Measurements from ENCODE around the gene C18orf32.

The C18orf32 gene

GRCh38 chr18:49495076-49495475 lies 8.0 kb upstream of the C18orf32 start:
- H3K27ac ChIP-seq (ENCODE audit: low read depth, low read length) = no peak overlapping the region
- no peaks in the 10 kb centered on the region for H3K27me3 ChIP-seq (ENCODE audit: control insufficient read depth, insufficient read depth, low read length)

DNA sequence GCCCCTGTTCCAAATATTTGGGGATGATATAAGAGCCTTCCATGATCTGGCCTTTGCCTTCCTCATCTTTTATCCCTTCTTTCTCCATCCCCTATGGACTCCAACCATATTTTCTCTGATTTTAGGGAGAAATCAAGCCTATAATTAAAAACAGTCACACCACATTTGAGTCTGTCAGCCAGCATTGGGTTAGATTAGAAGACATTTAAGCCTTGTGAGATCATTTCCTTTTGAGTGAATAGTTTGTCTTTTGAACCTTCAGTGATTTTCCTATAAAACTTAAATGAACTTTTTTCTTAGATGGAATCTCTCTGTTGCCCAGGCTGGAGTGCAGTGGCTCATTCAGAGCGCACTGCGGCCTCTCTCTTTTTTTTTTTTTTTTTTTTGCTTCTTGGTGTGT lies 7.6 kb upstream of the C18orf32 start:
- no peak overlapping the region for H3K27ac ChIP-seq (ENCODE audit: low read depth, low read length)
- peaks cover 15% of the 10 kb centered on the region for H3K36me3 ChIP-seq (ENCODE audit: control insufficient read depth, insufficient read depth, low read length)
- H3K4me1 ChIP-seq (ENCODE audit: control insufficient read depth, insufficient read depth, low read length) = peaks cover 11% of the 10 kb centered on the region
- H3K4me3 ChIP-seq (ENCODE audit: low read length) = no peak overlapping the region
- H3K9ac ChIP-seq (ENCODE audit: low read length) = no peak overlapping the region
- no peaks in the 10 kb centered on the region for H3K27me3 ChIP-seq (ENCODE audit: control insufficient read depth, insufficient read depth, low read length)

More at GRCh38 chr18:49495076-49495475, 8.0 kb upstream of the C18orf32 start:
- peaks cover 11% of the 10 kb centered on the region for H3K36me3 ChIP-seq (ENCODE audit: control insufficient read depth, insufficient read depth, low read length)
- no peak overlapping the region for H3K4me3 ChIP-seq (ENCODE audit: low read length)
- H3K9ac ChIP-seq (ENCODE audit: low read length) = no peak overlapping the region
- H3K4me1 ChIP-seq (ENCODE audit: control insufficient read depth, insufficient read depth, low read length) = peaks cover 11% of the 10 kb centered on the region

- H3K4me3 ChIP-seq (ENCODE audit: low read length) = no peak overlapping the region
- H3K27ac ChIP-seq (ENCODE audit: low read depth, low read length) = no peak overlapping the region
Observed at GRCh38 chr18:49492694-49493033, 5.6 kb upstream of the C18orf32 start.

GRCh38 chr18:49491857-49492693 lies 5.0 kb upstream of the C18orf32 start, which contains the start of gene RPL17:
TSS of gene RPL17 (minus strand) at chr18:49492465.
- H3K4me1 ChIP-seq (ENCODE audit: control insufficient read depth, insufficient read depth, low read length) = peaks cover 18% of the 10 kb centered on the region
- peak within 1 kb of the TSS; percentile 90 for H3K27ac ChIP-seq (ENCODE audit: low read depth, low read length)
- peaks cover 21% of the 10 kb centered on the region for H3K36me3 ChIP-seq (ENCODE audit: control insufficient read depth, insufficient read depth, low read length)
- peak within 1 kb of the TSS; percentile 97 for H3K4me3 ChIP-seq (ENCODE audit: low read length)
- peak within 1 kb of the TSS; percentile 97 for H3K9ac ChIP-seq (ENCODE audit: low read length)
- no peaks in the 10 kb centered on the region for H3K27me3 ChIP-seq (ENCODE audit: control insufficient read depth, insufficient read depth, low read length)

More at GRCh38 chr18:49492694-49493033, 5.6 kb upstream of the C18orf32 start:
- Histone ChIP-seq H3K27me3 (ENCODE audit: control insufficient read depth, insufficient read depth, low read length) (no peaks in the 10 kb centered on the region), H3K4me1 (ENCODE audit: control insufficient read depth, insufficient read depth, low read length) (peaks cover 14% of the 10 kb centered on the region), H3K9ac (ENCODE audit: low read length) (no peak overlapping the region), H3K36me3 (ENCODE audit: control insufficient read depth, insufficient read depth, low read length) (peaks cover 21% of the 10 kb centered on the region)

DNA sequence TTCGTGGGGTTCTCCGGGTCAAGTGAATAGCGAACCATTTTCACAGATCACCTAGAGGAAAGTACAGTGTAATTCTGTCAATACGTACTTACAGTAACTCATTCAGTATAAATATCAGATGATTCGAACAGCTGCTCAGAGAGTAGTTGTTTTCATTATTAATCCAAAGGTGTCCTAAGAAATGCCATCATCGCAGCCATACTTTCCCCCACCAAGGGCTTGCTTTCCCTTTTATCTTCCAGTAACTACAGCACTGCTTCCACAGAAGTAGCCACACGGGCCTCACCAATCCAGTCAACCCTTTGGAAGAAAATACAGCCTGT lies 4.5 kb upstream of the C18orf32 start:
- H3K27me3 ChIP-seq (ENCODE audit: control insufficient read depth, insufficient read depth, low read length) = no peaks in the 10 kb centered on the region
- peak overlapping the region; percentile 90 for H3K27ac ChIP-seq (ENCODE audit: low read depth, low read length)
- H3K4me3 ChIP-seq (ENCODE audit: low read length) = peak overlapping the region; percentile 97
- H3K36me3 ChIP-seq (ENCODE audit: control insufficient read depth, insufficient read depth, low read length) = peaks cover 21% of the 10 kb centered on the region
- peaks cover 18% of the 10 kb centered on the region for H3K4me1 ChIP-seq (ENCODE audit: control insufficient read depth, insufficient read depth, low read length)
- H3K9ac ChIP-seq (ENCODE audit: low read length) = peak overlapping the region; percentile 97

DNA sequence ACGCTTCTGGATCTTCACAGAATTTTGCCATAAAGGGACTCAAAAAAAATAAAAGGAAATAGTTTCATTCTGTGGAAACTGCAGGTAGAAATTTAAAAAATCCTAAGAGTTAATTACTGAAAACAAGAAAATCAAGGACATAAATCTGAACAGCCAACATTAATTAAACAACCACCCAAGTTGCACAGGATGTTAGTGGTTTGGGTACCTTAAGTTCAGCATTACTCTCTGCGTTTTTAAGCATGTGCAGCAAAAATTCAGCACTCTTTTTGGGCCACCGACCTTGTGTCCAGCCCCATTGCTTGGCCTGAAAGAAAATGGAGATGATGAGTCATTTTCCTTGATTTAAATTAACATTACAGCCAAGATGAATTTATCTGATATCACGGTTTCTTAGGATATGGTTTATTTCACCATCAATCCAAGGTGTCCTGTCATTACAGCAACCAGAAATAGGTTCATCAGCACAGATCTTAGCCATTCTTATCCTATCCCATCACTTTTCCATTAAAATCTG lies 3.3 kb upstream of the C18orf32 start:
- no peaks in the 10 kb centered on the region for H3K27me3 ChIP-seq (ENCODE audit: control insufficient read depth, insufficient read depth, low read length)
- no peak overlapping the region for H3K27ac ChIP-seq (ENCODE audit: low read depth, low read length)
- H3K4me1 ChIP-seq (ENCODE audit: control insufficient read depth, insufficient read depth, low read length) = peaks cover 22% of the 10 kb centered on the region
- peaks cover 21% of the 10 kb centered on the region for H3K36me3 ChIP-seq (ENCODE audit: control insufficient read depth, insufficient read depth, low read length)
- no peak overlapping the region for H3K9ac ChIP-seq (ENCODE audit: low read length)
- H3K4me3 ChIP-seq (ENCODE audit: low read length) = no peak overlapping the region

GRCh38 chr18:49487711-49488310 lies 777 bp upstream of the C18orf32 start:
- H3K4me3 ChIP-seq (ENCODE audit: low read length) = peak overlapping the region; percentile 68
- H3K9ac ChIP-seq (ENCODE audit: low read length) = no peak overlapping the region
- H3K36me3 ChIP-seq (ENCODE audit: control insufficient read depth, insufficient read depth, low read length) = peaks cover 21% of the 10 kb centered on the region
- H3K4me1 ChIP-seq (ENCODE audit: control insufficient read depth, insufficient read depth, low read length) = peaks cover 22% of the 10 kb centered on the region
- H3K27me3 ChIP-seq (ENCODE audit: control insufficient read depth, insufficient read depth, low read length) = no peaks in the 10 kb centered on the region
- peak overlapping the region; percentile 91 for H3K27ac ChIP-seq (ENCODE audit: low read depth, low read length)

GRCh38 chr18:49486606-49486952 lies 455 bp downstream of the C18orf32 start:
- Histone ChIP-seq H3K27me3 (ENCODE audit: control insufficient read depth, insufficient read depth, low read length) (no peaks in the 10 kb centered on the region), H3K36me3 (ENCODE audit: control insufficient read depth, insufficient read depth, low read length) (peaks cover 21% of the 10 kb centered on the region), H3K4me1 (ENCODE audit: control insufficient read depth, insufficient read depth, low read length) (peaks cover 19% of the 10 kb centered on the region), H3K27ac (ENCODE audit: low read depth, low read length) (peak overlapping the region; percentile 91), H3K9ac (ENCODE audit: low read length) (peak overlapping the region; percentile 47), H3K4me3 (ENCODE audit: low read length) (peak overlapping the region; percentile 68)

- peaks cover 19% of the 10 kb centered on the region for H3K36me3 ChIP-seq (ENCODE audit: control insufficient read depth, insufficient read depth, low read length)
- H3K9ac ChIP-seq (ENCODE audit: low read length) = peak overlapping the region; percentile 68
- H3K4me1 ChIP-seq (ENCODE audit: control insufficient read depth, insufficient read depth, low read length) = peaks cover 15% of the 10 kb centered on the region
- no peaks in the 10 kb centered on the region for H3K27me3 ChIP-seq (ENCODE audit: control insufficient read depth, insufficient read depth, low read length)
- peak overlapping the region; percentile 68 for H3K4me3 ChIP-seq (ENCODE audit: low read length)
- H3K27ac ChIP-seq (ENCODE audit: low read depth, low read length) = peak overlapping the region; percentile 91
Observed at GRCh38 chr18:49486134-49486533, 900 bp downstream of the C18orf32 start.

DNA sequence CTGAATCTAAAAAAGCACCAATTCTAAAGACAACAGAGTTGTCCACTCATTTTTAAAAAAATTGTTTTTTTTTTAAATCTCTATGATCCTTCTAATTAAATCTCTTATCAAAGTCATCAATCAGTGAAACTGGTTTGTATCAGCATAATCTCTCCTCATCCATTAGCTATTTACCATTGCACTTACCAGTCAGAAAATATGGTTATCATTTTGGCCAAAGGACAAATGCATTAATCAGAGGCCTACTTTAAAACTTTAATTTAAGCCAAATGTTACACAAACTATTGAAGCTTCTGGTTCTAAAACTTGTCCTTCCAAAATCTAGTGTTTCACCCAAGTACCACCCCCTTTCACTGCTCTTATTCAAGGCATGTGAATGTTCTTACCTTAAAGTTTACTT lies 3.8 kb downstream of the C18orf32 start:
- Histone ChIP-seq H3K4me1 (ENCODE audit: control insufficient read depth, insufficient read depth, low read length) (peaks cover 14% of the 10 kb centered on the region), H3K27ac (ENCODE audit: low read depth, low read length) (no peak overlapping the region), H3K27me3 (ENCODE audit: control insufficient read depth, insufficient read depth, low read length) (no peaks in the 10 kb centered on the region), H3K36me3 (ENCODE audit: control insufficient read depth, insufficient read depth, low read length) (peaks cover 17% of the 10 kb centered on the region), H3K4me3 (ENCODE audit: low read length) (no peak overlapping the region), H3K9ac (ENCODE audit: low read length) (no peak overlapping the region)

- Histone ChIP-seq H3K27ac (ENCODE audit: low read depth, low read length) (no peak overlapping the region), H3K9ac (ENCODE audit: low read length) (no peak overlapping the region), H3K4me1 (ENCODE audit: control insufficient read depth, insufficient read depth, low read length) (peaks cover 7% of the 10 kb centered on the region), H3K4me3 (ENCODE audit: low read length) (no peak overlapping the region), H3K27me3 (ENCODE audit: control insufficient read depth, insufficient read depth, low read length) (no peaks in the 10 kb centered on the region), H3K36me3 (ENCODE audit: control insufficient read depth, insufficient read depth, low read length) (peaks cover 12% of the 10 kb centered on the region)
Observed at GRCh38 chr18:49481907-49482306, 5.1 kb downstream of the C18orf32 start.

DNA sequence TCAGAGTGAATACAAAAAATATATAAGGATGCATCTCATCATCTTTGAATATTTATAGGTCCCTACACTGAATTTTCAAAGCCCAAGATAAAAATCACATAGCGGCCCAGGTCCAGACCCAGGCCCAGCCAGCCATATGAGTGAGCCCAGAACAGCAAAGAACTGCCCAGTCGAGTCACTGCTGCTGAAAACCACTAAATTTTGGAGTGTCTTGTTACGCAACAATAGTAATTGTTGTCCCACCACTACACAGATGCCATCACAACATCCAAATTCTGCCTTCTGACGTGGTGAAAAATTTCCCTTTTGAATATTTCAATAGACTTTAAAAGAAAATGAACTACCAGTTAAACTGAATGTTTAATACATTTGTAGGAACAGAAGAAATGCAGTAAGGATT lies 5.7 kb downstream of the C18orf32 start:
- H3K4me3 ChIP-seq (ENCODE audit: low read length) = no peak overlapping the region
- no peak overlapping the region for H3K27ac ChIP-seq (ENCODE audit: low read depth, low read length)
- no peaks in the 10 kb centered on the region for H3K27me3 ChIP-seq (ENCODE audit: control insufficient read depth, insufficient read depth, low read length)
- no peak overlapping the region for H3K9ac ChIP-seq (ENCODE audit: low read length)
- H3K36me3 ChIP-seq (ENCODE audit: control insufficient read depth, insufficient read depth, low read length) = peaks cover 12% of the 10 kb centered on the region
- H3K4me1 ChIP-seq (ENCODE audit: control insufficient read depth, insufficient read depth, low read length) = peaks cover 7% of the 10 kb centered on the region
